IMR-90 (cell line): ENCODE measurements around the gene TGFBR2. TPM values are rescaled to one million over a fixed set of nuclear protein-coding genes. Genes with fewer than 3 reads are reported as not detected.

ENCODE experiments used
- ATAC-seq: fragments of 200-7000 bp; cut with Tn5 transposase; 2 replicates; pipeline ENCODE4 v1.9.1; 2020; ENCODE audit warnings: low read depth, mild to moderate bottlenecking, moderate library complexity
- BruUV-seq: library from RNA; stranded (reverse); fragments of 400-500 nt; replicated peaks from 2 replicates; lab custom pipeline; 2021; lab: Mats Ljungman, UMichigan
- CTCF ChIA-PET: fragments of 300-600 bp; formaldehyde crosslinking; extraction: SDS; loops from one replicate; lab custom pipeline; 2021; ENCODE audit warnings: antibody characterized with exemption; lab: Yijun Ruan, JAX
- POLR2A ChIA-PET: fragments of 300-600 bp; sonication (Branson Sonifier 250); formaldehyde crosslinking; loops from one replicate; lab custom pipeline; 2022; ENCODE audit warnings: antibody characterized with exemption; ENCODE audit not compliant: unreplicated experiment; lab: Charles Lee
- DNase-seq: peaks from one replicate; pipeline ENCODE4 v3.0.0; 2013
- H2AFZ ChIP-seq: replicated peaks from 2 replicates; pipeline ENCODE3; 2013; ENCODE audit warnings: low read length, mild to moderate bottlenecking; ENCODE audit not compliant: poor library complexity
- H2AK5ac ChIP-seq: 2 replicates; pipeline ENCODE4 v1.6.1; 2013; ENCODE audit warnings: low read depth, low read length, inconsistent platforms
- H2AK9ac ChIP-seq: replicated peaks from 2 replicates; pipeline ENCODE3; 2013; ENCODE audit warnings: mild to moderate bottlenecking, low read depth, low read length, moderate library complexity; ENCODE audit not compliant: poor library complexity
- H2BK120ac ChIP-seq: 2 replicates; pipeline ENCODE4 v1.6.1; 2013; ENCODE audit warnings: low read depth, low read length, inconsistent platforms
- H2BK15ac ChIP-seq: 3 replicates; pipeline ENCODE4 v1.6.1; 2013; ENCODE audit warnings: low read depth, low read length, inconsistent platforms
- H2BK20ac ChIP-seq: 2 replicates; pipeline ENCODE4 v1.6.1; 2013; ENCODE audit warnings: low read depth, mild to moderate bottlenecking, inconsistent platforms, low read length, moderate library complexity
- H2BK5ac ChIP-seq: 2 replicates; pipeline ENCODE4 v1.6.1; 2013; ENCODE audit warnings: mild to moderate bottlenecking, low read depth, low read length, inconsistent platforms; ENCODE audit not compliant: poor library complexity, severe bottlenecking
- H3K14ac ChIP-seq: replicated peaks from 2 replicates; pipeline ENCODE4 v1.6.1; 2013; ENCODE audit warnings: low read depth, low read length, inconsistent platforms
- H3K18ac ChIP-seq: 2 replicates; pipeline ENCODE4 v1.6.1; 2013; ENCODE audit warnings: low read depth, low read length, control low read depth
- H3K23ac ChIP-seq: 2 replicates; pipeline ENCODE4 v1.6.1; 2013; ENCODE audit warnings: low read depth, low read length, inconsistent platforms
- H3K27ac ChIP-seq: 2 replicates; pipeline ENCODE4 v1.5.1; 2013; ENCODE audit warnings: mild to moderate bottlenecking, control low read depth, low read length; ENCODE audit not compliant: insufficient read depth
- H3K27me3 ChIP-seq: 2 replicates; pipeline ENCODE4 v1.6.1; 2013; ENCODE audit warnings: low read length; ENCODE audit not compliant: control insufficient read depth, insufficient read depth
- H3K36me3 ChIP-seq: 2 replicates; pipeline ENCODE4 v1.6.1; 2013; ENCODE audit warnings: low read length, mixed read lengths; ENCODE audit not compliant: control insufficient read depth, insufficient read depth
- H3K4ac ChIP-seq: 2 replicates; pipeline ENCODE4 v1.6.1; 2013; ENCODE audit warnings: low read depth, low read length, inconsistent platforms
- H3K4me1 ChIP-seq: 2 replicates; pipeline ENCODE4 v1.6.1; 2013; ENCODE audit warnings: low read length, mixed read lengths; ENCODE audit not compliant: control insufficient read depth, insufficient read depth
- H3K4me2 ChIP-seq: 2 replicates; pipeline ENCODE4 v1.6.1; 2013; ENCODE audit warnings: low read depth, mild to moderate bottlenecking, control low read depth, low read length, moderate library complexity
- H3K4me3 ChIP-seq: 2 replicates; pipeline ENCODE4 v1.5.1; 2013; ENCODE audit warnings: low read depth, mild to moderate bottlenecking, control low read depth, low read length, moderate library complexity; ENCODE audit not compliant: insufficient read depth
- H3K56ac ChIP-seq: 2 replicates; pipeline ENCODE4 v1.6.1; 2013; ENCODE audit warnings: low read length, inconsistent platforms; ENCODE audit not compliant: insufficient read depth; ENCODE audit errors: extremely low read depth
- H3K79me1 ChIP-seq, 2 experiments: 2 replicates each; pipeline ENCODE4 v1.6.1; 2013; ENCODE audit warnings: low read length in 2 of 2, inconsistent platforms in 1 of 2, low read depth in 1 of 2
- H3K9ac ChIP-seq: 2 replicates; pipeline ENCODE4 v1.6.1; 2013; ENCODE audit warnings: low read depth, low read length, control low read depth
- H3K9me1 ChIP-seq: 2 replicates; pipeline ENCODE4 v1.6.1; 2013; ENCODE audit warnings: low read length, inconsistent platforms; ENCODE audit not compliant: insufficient read depth
- H3K9me3 ChIP-seq: 2 replicates; pipeline ENCODE4 v1.6.1; 2013; ENCODE audit warnings: low read length; ENCODE audit not compliant: control insufficient read depth, insufficient read depth
- H4K20me1 ChIP-seq: 2 replicates; pipeline ENCODE4 v1.6.1; 2013; ENCODE audit warnings: low read length, inconsistent platforms; ENCODE audit not compliant: insufficient read depth
- H4K5ac ChIP-seq: 2 replicates; pipeline ENCODE4 v1.6.1; 2013; ENCODE audit warnings: mild to moderate bottlenecking, low read depth, low read length, control low read depth
- H4K8ac ChIP-seq, 2 experiments: 2 replicates each; pipeline ENCODE4 v1.6.1; 2013; ENCODE audit warnings: low read depth in 2 of 2, low read length in 2 of 2, control low read depth in 1 of 2, inconsistent platforms in 1 of 2
- H4K91ac ChIP-seq: 2 replicates; pipeline ENCODE4 v1.6.1; 2013; ENCODE audit warnings: low read depth, low read length, inconsistent platforms; ENCODE audit not compliant: insufficient read depth
- MAFK ChIP-seq: IDR thresholded peaks from 2 replicates; pipeline ENCODE4 v1.6.1; 2012; ENCODE audit warnings: low read depth, low read length, improper control_type of control experiment
- dilution Hi-C: fragments of 300-500 bp; cut with HindIII; formaldehyde crosslinking; loops from one replicate; pipeline ENCODE4 v1.14.3; 2018; ENCODE audit warnings: low sequenced_read_pairs; ENCODE audit not compliant: unreplicated experiment
- in situ Hi-C: fragments of 300-500 bp; cut with MboI; formaldehyde crosslinking; loops from 3 replicates; pipeline ENCODE4 v1.14.3; 2019; ENCODE audit warnings: low sequenced_read_pairs, inconsistent platforms, mixed read lengths
- intact Hi-C: fragments of 100-400 bp; cut with micrococcal nuclease; formaldehyde crosslinking; loops from 2 replicates; pipeline ENCODE4 v1.10.0; 2022
- polyA plus RNA-seq, 3 experiments: library from polyadenylated mRNA; depleted of rRNA; stranded (reverse); fragments of >200 nt; gene quantifications; 2 replicates each; pipeline ENCODE4 v1.2.3, GENCODE V29; 2012; ENCODE audit warnings: low replicate concordance in 1 of 3
- total RNA-seq: library from RNA; depleted of rRNA; stranded (reverse); fragments of >200 nt; gene quantifications from 2 replicates; pipeline ENCODE4 v1.2.3, GENCODE V29; 2012

The TGFBR2 gene
- total and polyA plus RNA-seq, 2 of the 4 experiments (the other 2 are of a cell fraction), result 63.7 to 87.5 TPM

GRCh38 chr3:30622047-30622545 is 15.7 kb downstream of the TGFBR2 start:
- H3K23ac ChIP-seq, result peak overlapping the region; percentile 75; the same call in 1 of the 2 replicates
- TF ChIP-seq MAFK, result no peak
- DNase-seq, result no peak
- H2BK20ac ChIP-seq, result no peak overlapping the region
- H3K9me1 ChIP-seq, result peaks cover 12% of the 10 kb centered on the region
- ChIA-PET CTCF (no interaction called here), POLR2A (no interaction called here)
- no peak overlapping the region; the same call in 1 of the 2 replicates for H4K5ac ChIP-seq
- dilution Hi-C loops, result no loop called here
- H2AK5ac ChIP-seq, result no peak overlapping the region
- 0 out of 3 replicates have a peak overlapping the region, but pooled peaks have one; percentile 36 for H2BK15ac ChIP-seq
- H3K4ac ChIP-seq, result no peak overlapping the region
- in situ Hi-C loops, result no loop called here
- no peak overlapping the region for H4K8ac ChIP-seq
- peak overlapping the region; percentile 20 for H2BK5ac ChIP-seq
- no peak for ATAC-seq
- no peak overlapping the region; the same call in 1 of the 2 replicates for H3K18ac ChIP-seq
- H3K4me2 ChIP-seq, result no peak overlapping the region
- H3K4me3 ChIP-seq, result no peak overlapping the region
- no peaks in the 10 kb centered on the region for H3K9me3 ChIP-seq
- H3K27me3 ChIP-seq, result no peaks in the 10 kb centered on the region
- no peak overlapping the region for H4K91ac ChIP-seq
- H2BK120ac ChIP-seq, result no peak overlapping the region
- H3K36me3 ChIP-seq, result peaks cover 5% of the 10 kb centered on the region
- peaks cover 29 to 73% of the 10 kb centered on the region in 2 experiments for H3K79me1 ChIP-seq
- no peak overlapping the region for H3K27ac ChIP-seq
- no peak overlapping the region for H3K56ac ChIP-seq
- peaks cover 22% of the 10 kb centered on the region; the same call in 1 of the 2 replicates for H4K20me1 ChIP-seq
- no peak overlapping the region for H2AFZ ChIP-seq
- H3K14ac ChIP-seq, result peak overlapping the region; percentile 19; the same call in 1 of the 2 replicates
- intact Hi-C loops, result no loop called here
- H3K4me1 ChIP-seq, result peaks cover 15% of the 10 kb centered on the region
- H3K9ac ChIP-seq, result no peak overlapping the region
- H2AK9ac ChIP-seq, result no peak overlapping the region
- BruUV-seq, result no TSS peak
